HG02884 (cell line): ENCODE measurements around the gene CCDC57.

Experiments used
- ATAC-seq: cut with Tn5 transposase; IDR thresholded peaks from one replicate; pipeline ENCODE4 v1.9.1; 2021; ENCODE audit warnings: mild to moderate bottlenecking, moderate library complexity; ENCODE audit not compliant: unreplicated experiment

Gene CCDC57

DNA sequence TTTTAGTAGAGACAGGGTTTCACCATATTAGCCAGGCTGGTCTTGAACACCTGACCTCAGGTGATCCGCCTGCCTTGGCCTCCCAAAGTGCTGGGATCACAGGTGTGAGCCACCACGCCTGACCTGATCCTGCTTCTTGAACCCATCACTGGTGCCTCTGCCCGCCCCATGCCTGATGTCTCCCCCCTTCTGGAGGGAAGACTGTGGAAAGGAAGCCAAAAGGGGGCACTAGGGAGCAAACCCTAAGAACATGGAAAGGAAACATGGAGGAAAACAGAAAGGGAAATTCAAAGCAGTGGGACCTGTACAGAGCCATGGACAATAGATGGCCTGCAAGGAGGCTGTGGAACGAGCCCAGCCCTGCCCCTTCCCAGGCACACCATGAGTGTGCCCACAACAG is 83.5 kb downstream of the CCDC57 start:
- no peak for ATAC-seq

DNA sequence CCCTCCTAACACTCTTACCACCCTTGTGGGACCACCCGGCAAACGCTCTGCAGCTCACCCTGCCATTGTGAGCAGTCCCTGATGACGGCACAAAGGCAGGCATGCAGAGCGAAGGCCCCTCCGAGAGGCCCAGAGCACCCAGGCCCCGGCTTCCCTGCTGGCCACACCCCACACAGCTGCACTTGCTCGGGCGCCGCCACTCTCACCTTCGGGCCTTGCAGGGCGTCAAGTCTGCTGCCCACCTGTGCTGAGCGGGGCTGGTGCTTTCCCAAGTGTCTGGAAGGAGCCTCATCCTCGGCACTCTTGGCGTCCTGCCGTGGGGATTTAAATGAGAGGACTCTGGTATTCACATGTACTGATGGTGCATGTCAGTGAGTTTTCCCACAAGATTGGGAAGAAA is 84.4 kb downstream of the CCDC57 start:
- ATAC-seq: no peak

DNA sequence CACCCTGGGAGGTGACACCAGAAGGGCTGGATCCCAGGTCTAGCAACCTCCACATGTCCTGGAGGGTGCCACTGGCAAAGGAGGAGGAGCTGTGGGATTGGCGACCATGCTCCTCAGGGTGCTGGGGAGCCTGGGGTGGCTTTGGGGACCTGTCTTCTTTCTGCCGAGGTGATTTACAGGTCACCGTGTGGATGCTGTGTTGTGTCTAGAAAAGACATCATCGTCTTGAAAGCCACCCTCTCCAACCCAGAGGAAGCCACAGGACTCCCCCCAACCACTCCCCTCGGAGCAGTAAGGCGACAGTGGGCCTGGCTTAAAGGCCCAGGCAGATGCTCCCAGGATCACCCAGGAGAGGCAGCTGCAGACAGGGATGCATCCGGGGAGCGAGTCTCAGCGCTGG is 84.9 kb downstream of the CCDC57 start:
- ATAC-seq: no peak

DNA sequence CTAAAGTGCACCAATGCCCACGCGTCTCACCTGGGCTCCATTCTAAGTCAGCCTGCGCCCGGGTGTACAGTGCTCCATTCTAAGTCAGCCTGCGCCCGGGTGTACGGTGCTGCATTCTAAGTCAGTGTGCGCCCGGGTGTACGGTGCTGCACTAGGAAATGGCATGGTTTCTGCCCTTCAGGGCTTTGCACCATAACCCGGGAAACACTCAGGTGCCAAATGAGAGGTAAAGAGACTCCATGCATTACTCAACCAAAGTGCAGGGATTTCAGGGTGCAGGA is 85.4 kb downstream of the CCDC57 start:
- no peak for ATAC-seq

DNA sequence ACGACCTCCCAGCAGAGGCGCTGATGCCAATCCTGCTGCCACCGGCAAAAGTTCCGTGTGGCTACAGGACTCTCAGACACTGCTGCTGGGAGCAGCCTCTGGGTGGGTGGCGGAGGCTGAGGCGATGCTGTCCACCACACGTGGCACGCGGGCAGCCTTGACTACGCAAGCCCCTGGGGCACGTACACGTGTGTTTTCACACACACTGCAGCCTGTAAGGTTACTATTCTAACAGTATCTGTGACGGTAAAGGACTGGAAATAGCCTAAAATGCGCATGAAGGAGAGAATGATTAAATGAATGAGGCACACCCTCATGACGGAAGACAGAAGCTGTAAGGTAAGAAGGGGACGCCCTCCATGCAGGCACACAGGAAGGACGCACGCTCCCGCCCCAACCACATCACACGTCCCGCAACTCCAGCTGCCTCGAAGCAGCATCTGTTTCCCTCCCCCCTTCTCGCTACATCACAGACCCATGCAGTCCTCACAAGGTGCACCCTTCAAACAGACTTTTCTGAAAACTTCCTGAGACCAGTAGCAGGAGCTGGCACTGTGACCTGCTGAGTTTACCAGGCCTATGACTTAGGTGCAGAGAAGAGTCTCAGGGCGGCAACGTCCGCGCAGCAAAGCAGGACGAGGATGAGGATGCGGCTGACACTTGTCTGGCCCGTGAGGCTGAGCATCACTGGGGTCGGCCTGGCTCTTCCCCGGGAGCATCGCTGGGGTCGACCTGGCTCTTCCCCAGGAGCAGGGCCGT is 85.9 kb downstream of the CCDC57 start:
- no peak for ATAC-seq

DNA sequence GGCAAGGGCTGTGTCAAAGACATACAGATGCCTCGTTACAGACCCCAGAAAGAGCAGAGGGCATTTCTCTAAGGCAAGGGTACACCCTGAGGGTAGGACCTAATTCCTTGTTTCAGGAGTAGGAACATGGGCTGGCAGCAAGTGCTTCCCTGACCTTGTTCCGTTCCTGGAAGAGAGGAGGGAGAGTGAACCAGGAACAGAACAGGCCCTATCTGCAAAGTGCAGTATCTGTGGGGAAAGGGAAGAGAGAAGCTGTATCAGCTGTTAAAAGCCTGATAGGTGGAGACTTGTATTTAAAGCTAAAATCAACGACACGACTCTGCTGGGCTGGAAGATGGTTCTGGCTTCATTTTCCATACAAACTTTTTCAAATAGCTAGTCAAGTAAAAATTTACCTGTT is 88.5 kb downstream of the CCDC57 start:
- ATAC-seq: no peak

DNA sequence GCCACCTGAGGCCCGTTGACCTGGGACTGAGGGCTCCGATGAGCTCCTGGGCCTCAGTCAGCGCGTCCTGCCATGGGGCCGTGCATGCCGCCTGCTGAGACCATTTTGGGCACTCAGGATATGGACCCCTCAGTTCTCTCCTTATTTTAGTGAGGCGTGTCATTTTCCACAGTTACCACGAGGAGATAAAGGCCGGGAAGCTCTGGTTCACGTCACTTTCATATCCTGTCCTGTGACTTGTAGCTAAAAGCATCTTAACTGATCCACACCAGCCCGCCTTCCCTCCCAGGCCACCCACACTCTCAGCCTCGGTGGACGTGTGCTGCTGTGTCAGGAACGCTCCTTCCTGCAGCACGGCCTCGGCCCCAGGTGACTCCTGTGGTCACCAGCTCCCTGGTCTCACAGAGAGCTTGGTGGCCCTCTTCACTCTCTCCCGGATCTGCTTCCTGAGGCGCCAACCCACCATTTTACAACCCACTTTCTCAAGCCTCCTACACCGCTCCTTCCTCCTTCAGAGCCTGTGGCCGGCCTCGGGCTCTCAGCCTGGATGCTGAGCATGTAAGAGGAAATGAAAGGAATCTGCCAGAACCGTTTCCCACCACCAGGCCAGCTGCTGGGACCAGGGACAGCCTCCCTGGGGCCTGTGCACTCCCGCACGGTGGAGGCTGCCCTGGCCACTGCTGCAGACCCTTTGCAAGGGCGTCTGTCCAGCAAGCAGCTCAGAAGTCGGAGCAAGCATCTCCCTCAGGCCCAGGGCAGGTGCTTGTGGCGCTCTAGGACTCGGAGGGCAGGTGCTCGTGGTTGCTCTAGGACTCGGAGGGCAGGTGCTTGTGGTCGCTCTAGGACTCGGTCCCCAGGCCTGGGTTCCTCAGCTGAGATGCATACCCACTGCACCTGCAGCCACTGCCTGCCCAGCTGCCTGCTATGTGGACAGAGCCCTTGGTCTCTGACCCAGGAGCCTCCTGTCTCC is 90.7 kb downstream of the CCDC57 start:
- no peak for ATAC-seq

DNA sequence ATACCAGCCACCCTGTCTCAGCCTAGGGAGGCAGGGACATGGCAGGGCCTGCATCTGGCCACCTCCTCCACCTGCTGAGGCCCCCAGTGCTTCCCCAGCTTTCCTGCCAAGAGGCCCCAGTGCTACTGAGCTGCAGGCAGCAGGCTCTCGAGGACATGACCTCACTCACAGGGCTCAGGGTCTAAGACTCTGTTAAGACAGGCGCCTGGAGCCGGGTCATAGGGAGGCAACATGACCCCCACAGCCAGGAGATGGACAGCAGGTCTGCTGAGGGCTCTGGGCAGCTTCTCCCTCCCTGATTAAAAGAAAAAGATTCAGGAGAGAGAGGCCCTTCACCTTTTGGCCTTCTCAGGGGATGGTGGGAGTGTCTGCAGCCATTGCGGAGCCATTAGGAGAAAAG is 91.4 kb downstream of the CCDC57 start:
- ATAC-seq: no peak

DNA sequence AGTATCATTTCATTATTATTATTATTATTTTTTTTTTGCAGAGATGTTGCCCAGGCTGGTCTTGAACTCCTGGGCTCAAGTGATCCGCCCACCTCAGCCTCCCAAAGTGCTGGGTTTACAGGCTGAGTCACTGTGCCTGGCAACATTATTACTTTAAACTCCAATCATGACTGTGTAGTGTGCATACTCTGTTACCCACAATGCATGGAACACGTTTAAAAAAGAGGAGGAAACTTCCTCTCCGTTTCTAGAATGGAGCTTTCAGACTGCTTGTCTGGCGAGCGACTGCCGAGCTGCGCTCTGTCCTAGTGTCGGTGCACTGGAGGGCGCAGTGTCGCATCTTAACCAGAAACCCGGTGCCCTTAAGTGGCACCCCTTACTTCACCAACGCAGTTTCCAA is 92.5 kb downstream of the CCDC57 start:
- no peak for ATAC-seq

DNA sequence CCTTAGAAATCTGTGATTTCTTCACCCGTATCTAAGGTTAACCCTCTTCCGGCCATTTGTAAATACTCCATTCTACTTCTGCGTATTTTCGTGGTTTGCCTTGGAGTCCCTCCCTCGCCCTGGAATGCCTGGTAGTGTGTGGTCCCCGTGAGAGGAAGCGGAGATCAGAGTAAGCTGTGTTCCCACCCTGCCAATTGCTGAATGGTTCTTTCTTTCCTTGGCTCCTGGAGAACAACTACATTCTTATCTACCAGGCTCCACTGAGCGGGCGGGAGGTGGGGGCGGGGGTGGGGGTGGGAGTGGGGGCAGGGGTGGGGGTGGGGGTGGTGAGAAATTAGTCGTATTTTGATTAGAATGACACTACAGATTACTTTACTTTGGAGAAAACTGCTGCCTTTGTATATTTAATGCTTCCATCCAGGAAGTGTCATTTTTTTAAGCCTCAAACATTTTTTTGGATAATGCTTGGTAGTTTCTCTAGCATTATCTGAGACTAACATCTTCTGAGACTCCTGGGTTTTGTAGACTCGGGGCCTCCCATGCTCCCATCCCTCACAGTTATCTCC is 93.7 kb downstream of the CCDC57 start:
- ATAC-seq: no peak

DNA sequence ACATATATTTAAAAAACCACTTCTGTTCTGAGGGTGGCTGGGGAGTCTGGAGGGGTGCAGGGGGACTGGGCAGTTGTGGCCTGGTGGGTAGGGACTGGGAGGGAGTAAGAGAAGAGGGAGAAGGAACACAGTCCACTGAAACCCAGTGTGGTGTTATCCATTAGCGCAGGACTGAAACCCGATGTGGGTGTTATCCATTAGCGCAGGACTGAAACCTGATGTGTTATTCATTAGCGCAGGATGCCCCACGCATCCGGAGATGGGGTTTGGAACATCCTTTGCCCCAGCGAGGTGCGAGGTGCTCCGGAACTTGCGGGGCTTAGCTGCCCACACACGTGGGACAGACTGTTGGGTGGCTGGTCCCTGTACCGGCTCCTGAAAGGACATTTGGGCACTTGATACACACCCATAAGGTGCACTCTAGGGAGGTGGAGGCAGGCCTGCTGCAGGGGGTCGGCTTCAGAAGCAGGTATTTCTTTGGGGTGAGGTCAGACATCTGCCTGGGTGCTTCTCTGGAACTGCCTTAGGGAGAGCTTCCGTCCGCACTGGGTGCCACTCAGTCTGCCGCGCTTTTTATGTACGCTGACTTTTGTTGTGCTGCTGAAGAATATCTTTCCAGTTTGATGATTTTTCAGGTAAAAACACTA is 94.4 kb downstream of the CCDC57 start:
- no peak for ATAC-seq

DNA sequence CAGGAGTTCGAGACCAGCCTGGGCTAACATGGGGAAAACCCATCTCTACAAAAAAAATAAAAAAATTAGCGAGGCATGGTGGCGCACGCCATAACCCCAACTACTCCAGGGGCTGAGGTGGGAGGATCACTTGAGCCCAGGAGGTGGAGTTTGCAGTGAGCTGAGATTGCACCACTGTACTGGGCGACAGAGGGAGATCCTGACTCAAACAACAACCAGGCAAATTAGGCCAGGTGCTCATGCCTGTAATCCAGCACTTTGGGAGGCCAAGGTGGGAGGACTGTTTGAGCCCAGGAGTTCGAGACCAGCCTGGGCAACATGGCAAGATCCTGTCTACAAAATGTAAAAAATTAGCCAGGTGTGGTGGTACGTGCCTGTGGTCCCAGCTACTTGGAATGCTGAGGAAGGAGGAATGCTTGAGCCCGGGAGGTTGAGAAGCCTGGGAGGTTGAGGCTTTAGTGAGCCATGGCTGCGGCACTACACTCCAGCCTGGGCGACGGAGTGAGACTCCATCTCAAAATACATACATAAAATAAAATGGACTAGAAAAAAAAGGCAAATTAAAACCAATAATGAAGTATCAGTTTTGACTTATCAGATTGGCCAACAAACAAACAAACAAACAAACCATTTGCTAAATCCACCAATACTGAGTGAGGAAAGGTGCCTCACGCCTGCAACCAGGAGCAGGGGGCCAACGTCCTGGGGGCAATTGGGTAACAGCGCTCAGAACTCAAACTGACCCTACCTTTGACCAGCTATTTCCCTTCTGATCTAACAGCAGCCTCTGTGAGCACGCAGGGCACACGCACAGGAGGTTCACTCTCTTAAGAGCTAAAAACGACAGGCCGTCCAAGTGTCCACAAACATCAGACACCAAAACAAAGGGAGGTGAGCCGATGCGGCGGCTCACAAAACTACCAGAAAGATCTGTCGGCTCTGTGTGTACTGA is 95.2 kb downstream of the CCDC57 start:
- ATAC-seq: no peak

DNA sequence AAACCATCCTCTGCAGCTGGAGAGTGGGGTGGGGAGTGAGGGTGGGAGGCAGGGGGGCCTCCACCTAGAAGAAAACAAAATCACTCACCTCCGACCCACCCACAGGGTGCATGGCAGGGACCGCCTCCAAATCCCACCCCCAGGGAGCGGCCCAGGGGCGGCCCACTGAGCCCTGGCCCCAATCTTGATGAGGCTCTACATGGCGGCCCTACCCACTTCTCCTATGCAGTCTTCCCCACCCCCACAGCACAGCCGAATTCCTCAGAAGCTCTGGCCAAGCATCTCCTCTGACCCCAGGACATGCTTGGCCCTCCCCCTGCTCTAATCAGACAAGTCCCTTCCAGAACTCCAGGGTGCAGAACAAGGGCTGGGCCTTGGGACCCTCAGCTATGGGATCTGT is 96.4 kb downstream of the CCDC57 start:
- no peak for ATAC-seq

DNA sequence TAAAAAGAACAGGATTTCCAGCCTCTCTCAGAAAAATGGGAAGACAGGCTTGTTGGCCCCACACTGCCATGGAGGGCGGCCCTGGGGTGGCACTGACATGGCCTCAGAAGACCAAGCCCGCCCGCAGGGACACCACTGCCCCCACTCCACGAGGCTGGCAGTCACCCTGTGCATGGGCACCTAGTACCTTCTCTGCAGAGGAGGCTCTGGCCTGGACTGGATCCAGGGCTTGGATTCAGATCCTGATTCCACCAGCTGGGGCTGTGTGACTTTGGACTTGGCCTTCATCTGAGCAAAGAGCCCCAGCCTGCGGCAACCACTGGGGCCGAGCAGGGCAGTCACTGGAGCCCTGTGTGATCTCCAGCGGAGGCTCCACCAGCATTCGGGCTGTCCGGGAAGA is 97.8 kb downstream of the CCDC57 start:
- no peak for ATAC-seq

DNA sequence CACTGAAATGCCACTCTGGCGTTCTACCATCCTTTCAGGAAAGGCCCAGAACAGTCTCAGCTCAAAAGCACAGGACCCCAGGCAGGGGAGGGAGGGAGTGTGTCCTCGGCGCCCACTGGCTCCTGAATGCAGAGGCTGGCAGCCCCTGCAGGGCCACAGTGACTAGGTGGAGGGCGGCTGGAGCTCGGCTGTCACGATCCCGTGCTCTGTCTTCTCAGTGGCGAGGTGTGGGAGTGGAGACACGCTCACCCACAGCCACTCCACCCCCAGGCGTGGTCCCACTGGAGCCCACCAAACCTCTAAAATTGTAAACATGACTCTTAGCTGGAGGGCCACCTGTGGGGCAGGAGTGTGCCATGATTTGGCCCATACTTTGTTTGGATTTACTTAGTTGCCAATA is 98.2 kb downstream of the CCDC57 start:
- no peak for ATAC-seq

DNA sequence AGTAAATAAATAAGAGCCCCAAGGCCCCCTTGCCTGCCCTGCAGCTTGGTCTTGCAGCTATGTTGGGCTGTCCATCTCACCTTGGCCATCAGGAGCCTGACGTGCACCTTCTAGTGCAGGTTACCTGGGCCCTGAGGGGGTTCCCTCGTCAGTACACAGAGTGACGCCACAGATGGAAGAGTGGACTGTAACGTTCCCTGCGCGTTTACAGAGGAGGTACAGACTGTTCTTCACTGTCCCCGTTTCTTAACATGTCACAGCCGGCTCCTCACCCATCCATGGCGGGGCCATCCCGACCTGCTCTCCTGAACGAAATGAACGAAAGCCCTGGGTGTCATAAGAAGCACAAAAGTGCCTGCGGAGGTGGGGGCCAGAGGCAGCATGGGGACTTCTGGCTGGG is 98.7 kb downstream of the CCDC57 start:
- no peak for ATAC-seq

DNA sequence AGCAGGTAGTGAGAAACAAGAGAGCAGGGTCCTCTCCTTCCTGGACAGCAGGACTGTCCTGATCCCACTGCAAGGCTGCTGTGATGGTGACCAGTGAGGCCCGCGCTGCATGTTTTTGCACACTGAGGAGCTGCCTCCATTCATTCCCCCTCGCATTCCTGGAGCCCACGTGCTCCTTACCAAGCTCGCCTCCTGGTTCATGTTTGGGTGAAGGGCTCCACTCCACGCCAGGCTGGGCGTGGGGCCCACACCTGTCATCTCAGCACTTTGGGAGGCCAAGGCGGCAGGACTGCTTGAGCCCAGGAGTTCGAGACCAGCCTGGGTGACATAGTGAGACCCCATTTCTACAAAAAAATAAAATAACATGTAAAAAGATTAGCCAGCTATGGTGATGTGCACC is 99.2 kb downstream of the CCDC57 start:
- no peak for ATAC-seq

DNA sequence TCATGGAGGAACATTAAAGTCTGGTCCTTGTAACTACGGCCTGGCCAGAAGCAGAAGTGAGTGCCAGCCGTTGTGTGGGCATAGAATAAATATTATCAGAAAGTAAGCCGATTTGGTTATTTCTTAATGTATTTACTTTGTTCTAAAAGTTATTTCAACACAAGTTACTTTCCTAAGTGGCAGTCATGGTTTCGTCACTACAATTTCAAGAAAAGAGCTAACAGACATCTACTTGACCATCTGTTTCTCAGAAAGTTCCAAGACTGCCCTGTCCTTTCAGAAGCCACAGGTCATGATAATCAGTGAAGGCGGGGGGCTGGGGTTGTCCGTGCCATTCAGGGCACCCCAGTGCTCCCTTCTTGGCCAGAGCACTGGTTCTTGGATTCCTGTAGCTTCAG is 99.7 kb downstream of the CCDC57 start:
- ATAC-seq: no peak

DNA sequence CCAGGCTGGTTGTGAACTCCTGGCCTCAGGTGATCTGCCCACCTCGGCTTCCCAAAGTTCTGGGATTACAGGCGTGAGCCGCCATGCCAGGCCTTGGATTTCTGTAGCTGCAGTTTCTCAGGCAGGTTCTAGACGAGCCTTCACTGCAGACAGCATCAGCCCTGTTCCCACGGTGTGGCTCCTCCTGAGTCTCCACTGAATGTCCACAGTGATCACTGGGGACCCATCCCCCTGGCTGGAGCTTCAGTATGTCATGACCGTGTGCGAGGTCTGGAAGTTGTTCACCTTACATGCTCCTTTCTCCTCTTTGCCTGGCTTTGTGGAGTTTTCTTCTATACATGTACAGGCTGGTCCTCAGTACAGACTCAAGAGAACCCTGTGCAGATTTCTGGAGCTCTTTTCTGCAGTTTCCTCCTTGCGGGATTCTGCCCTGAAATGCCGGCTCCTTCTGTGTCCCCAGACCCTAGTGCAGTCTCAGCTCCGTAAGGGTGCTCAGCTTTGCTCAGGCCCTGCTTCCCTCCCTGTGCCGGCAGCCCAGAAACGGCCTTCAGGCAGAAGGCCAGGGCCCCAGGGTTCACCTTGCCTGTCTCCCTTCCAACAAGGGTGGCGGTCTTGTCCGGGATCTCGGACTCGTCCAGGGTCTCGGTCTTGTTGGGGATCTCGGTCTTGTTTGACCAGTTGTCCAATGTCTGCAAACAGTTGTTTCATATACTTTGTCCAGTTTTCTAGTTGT is 100.3 kb downstream of the CCDC57 start:
- no peak for ATAC-seq

DNA sequence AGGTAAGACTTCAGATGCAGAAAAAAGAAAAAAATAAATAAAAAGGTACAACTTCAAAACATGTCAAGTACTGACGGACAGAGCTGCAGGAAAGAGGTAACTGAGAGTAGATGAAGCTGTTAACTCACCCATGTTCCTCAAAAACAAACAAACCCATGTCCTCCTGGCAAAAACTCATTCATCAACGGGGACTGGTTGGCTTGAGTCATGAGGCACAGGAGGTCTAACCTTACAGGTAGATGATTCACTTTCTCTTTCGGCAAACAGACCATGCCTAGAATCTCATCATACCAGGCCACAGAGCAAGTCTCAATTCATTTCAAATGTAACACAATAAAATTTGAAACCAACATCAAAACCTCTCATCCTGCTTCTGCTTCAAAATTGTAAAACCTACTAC is 102.3 kb downstream of the CCDC57 start:
- no peak for ATAC-seq
